CD4-positive, CD25-positive, alpha-beta regulatory T cell (primary cell): ENCODE results near the gene MED9. TPM values are rescaled to one million over a fixed set of nuclear protein-coding genes. Genes with fewer than 3 reads are reported as not detected.
"Not testable (repeated sequence)": the region's sequence is repeated elsewhere in the genome, so short reads cannot be mapped to it uniquely, and the experiment has no call there.

Experiments
- ATAC-seq, 2 donors: fragments of 150-1000 bp; cut with Tn5 transposase; one replicate each; pipeline ENCODE4 v1.10.0; 2021; ENCODE audit warnings: low read depth in 2 of 2, moderate number of reproducible peaks in 2 of 2, moderate library complexity in 1 of 2
- DNase-seq, 3 donors: peaks; one replicate each; pipeline versions ENCODE4 v3.0.0 to v3.0.0-alpha.2; 2012 to 2022; ENCODE audit warnings: mixed read lengths in 1 of 3
- H3K27ac ChIP-seq: one replicate; pipeline ENCODE4 v1.7.0; 2013; ENCODE audit warnings: mild to moderate bottlenecking, low read length; ENCODE audit not compliant: insufficient read depth, poor library complexity, severe bottlenecking
- H3K27me3 ChIP-seq: one replicate; pipeline ENCODE4 v1.7.0; 2013; ENCODE audit warnings: low read length; ENCODE audit not compliant: control insufficient read depth, insufficient read depth
- H3K36me3 ChIP-seq: one replicate; pipeline ENCODE4 v1.7.0; 2013; ENCODE audit warnings: mild to moderate bottlenecking, low read length, moderate library complexity; ENCODE audit not compliant: control insufficient read depth, insufficient read depth
- H3K4me1 ChIP-seq: 2 replicates; pipeline ENCODE4 v1.7.0; 2013; ENCODE audit warnings: mild to moderate bottlenecking, low read length; ENCODE audit not compliant: insufficient read depth, control insufficient read depth, poor library complexity, severe bottlenecking
- H3K4me3 ChIP-seq: one replicate; pipeline ENCODE4 v1.7.0; 2013; ENCODE audit warnings: low read depth, mild to moderate bottlenecking, low read length, moderate library complexity
- H3K9me3 ChIP-seq, 2 experiments: 1 replicate in 1 of 2; 2 replicates in 1 of 2; pipeline ENCODE4 v1.7.0; 2013; ENCODE audit warnings: low read length in 2 of 2, mild to moderate bottlenecking in 1 of 2, moderate library complexity in 1 of 2; ENCODE audit not compliant: control insufficient read depth in 2 of 2
- H3K27ac Mint-ChIP-seq, 3 donors: one replicate each; pipeline ENCODE4 v1.8.0; 2020 to 2022; ENCODE audit warnings: mild to moderate bottlenecking in 3 of 3, mixed read lengths in 3 of 3, moderate library complexity in 2 of 3
- H3K27me3 Mint-ChIP-seq: one replicate; pipeline ENCODE4 v1.8.0; 2022; ENCODE audit warnings: mild to moderate bottlenecking, mixed read lengths
- H3K36me3 Mint-ChIP-seq: one replicate; pipeline ENCODE4 v1.8.0; 2020; ENCODE audit warnings: mixed read lengths
- H3K4me1 Mint-ChIP-seq, 4 donors: one replicate each; pipeline ENCODE4 v1.8.0; 2020 to 2022; ENCODE audit warnings: mixed read lengths in 4 of 4, mild to moderate bottlenecking in 1 of 4
- H3K4me3 Mint-ChIP-seq, 4 donors: one replicate each; pipeline ENCODE4 v1.8.0; 2020 to 2022; ENCODE audit warnings: mild to moderate bottlenecking in 4 of 4, mixed read lengths in 4 of 4, moderate library complexity in 3 of 4
- H3K9me3 Mint-ChIP-seq, 7 donors: one replicate each; pipeline ENCODE4 v1.8.0; 2020 to 2022; ENCODE audit warnings: mixed read lengths in 7 of 7, mild to moderate bottlenecking in 3 of 7, moderate library complexity in 2 of 7
- polyA plus RNA-seq, 4 donors: library from polyadenylated mRNA; unstranded; fragments of 300-500 nt; fragmentation: Illumina TruSeq; gene quantifications; one replicate each; pipeline ENCODE4 v1.2.3, GENCODE V29; 2021
- total RNA-seq: library from RNA; stranded (reverse); gene quantifications from one replicate; pipeline ENCODE4 v1.2.3, GENCODE V29; 2022

The MED9 gene
- total and polyA plus RNA-seq, 5 donors from 2014 or later, result 13.7 to 21.6 (median 16.1) TPM

- peaks cover 33% of the 10 kb centered on the region for H3K4me1 ChIP-seq
- ATAC-seq (no peak), DNase-seq (no peak)
- peak overlapping the region; percentile 24 to 87 (median 75) for H3K27ac Mint-ChIP-seq
- peaks cover 6% of the 10 kb centered on the region for H3K27me3 Mint-ChIP-seq
- H3K27me3 ChIP-seq, result no peaks in the 10 kb centered on the region
- H3K36me3 ChIP-seq, result no peaks in the 10 kb centered on the region
- H3K27ac ChIP-seq, result no peak overlapping the region
- peak overlapping the region; percentile 9 to 72 (median 48) for H3K4me3 Mint-ChIP-seq
- H3K36me3 Mint-ChIP-seq, result peaks cover 26% of the 10 kb centered on the region
- H3K9me3 ChIP-seq, result no peaks in the 10 kb centered on the region
- H3K4me3 ChIP-seq, result no peak overlapping the region
- H3K9me3 Mint-ChIP-seq, result no peaks in the 10 kb centered on the region
- peaks cover 17 to 71% (median 51%) of the 10 kb centered on the region in 4 donors for H3K4me1 Mint-ChIP-seq
These were observed 3.9 kb downstream of the MED9 start for GRCh38 chr17:17480593-17481148.

GRCh38 chr17:17481860-17482259, 5.1 kb downstream of the MED9 start:
- Histone ChIP-seq H3K4me1 (peaks cover 33% of the 10 kb centered on the region), H3K36me3 (no peaks in the 10 kb centered on the region), H3K9me3 (no peaks in the 10 kb centered on the region), H3K27me3 (no peaks in the 10 kb centered on the region), H3K4me3 (no peak overlapping the region), H3K27ac (no peak overlapping the region)
- H3K27me3 Mint-ChIP-seq, result peaks cover 5% of the 10 kb centered on the region
- DNase-seq (no peak), ATAC-seq (no peak)
- peak overlapping the region in 2 of 3 donors; percentile 24 to 37 for H3K27ac Mint-ChIP-seq
- H3K9me3 Mint-ChIP-seq, result no peaks in the 10 kb centered on the region
- H3K4me3 Mint-ChIP-seq, result peak overlapping the region in 3 of 4 donors; percentile 6 to 38 (median 22)
- peaks cover 17 to 64% (median 51%) of the 10 kb centered on the region in 4 donors for H3K4me1 Mint-ChIP-seq
- peaks cover 30% of the 10 kb centered on the region for H3K36me3 Mint-ChIP-seq

- Histone ChIP-seq H3K27ac (no peak overlapping the region), H3K9me3 (no peaks in the 10 kb centered on the region), H3K36me3 (peaks cover 8% of the 10 kb centered on the region), H3K4me1 (peaks cover 15% of the 10 kb centered on the region), H3K4me3 (no peak overlapping the region), H3K27me3 (no peaks in the 10 kb centered on the region)
- ATAC-seq (no peak), DNase-seq (no peak)
- Mint-ChIP-seq H3K36me3 (peaks cover 40% of the 10 kb centered on the region), H3K27ac (peak overlapping the region in 2 of 3 donors; percentile 5 to 78), H3K9me3 (no peaks in the 10 kb centered on the region), H3K27me3 (no peaks in the 10 kb centered on the region), H3K4me1 (peaks cover 8 to 51% (median 43%) of the 10 kb centered on the region in 4 donors), H3K4me3 (no peak overlapping the region)
These were observed 7.7 kb downstream of the MED9 start for GRCh38 chr17:17484451-17484899.

- H3K27me3 Mint-ChIP-seq, result no peaks in the 10 kb centered on the region
- peaks cover 39% of the 10 kb centered on the region for H3K36me3 Mint-ChIP-seq
- peaks cover 8 to 51% (median 38%) of the 10 kb centered on the region in 4 donors for H3K4me1 Mint-ChIP-seq
These were observed 8.6 kb downstream of the MED9 start for GRCh38 chr17:17485420-17485819.

GRCh38 chr17:17486416-17486815, 9.6 kb downstream of the MED9 start:
- not testable (repeated sequence) for H3K27me3 Mint-ChIP-seq, H3K9me3 Mint-ChIP-seq, H3K4me1 ChIP-seq, H3K9me3 ChIP-seq, H3K4me3 Mint-ChIP-seq, DNase-seq, ATAC-seq, H3K27ac ChIP-seq, H3K27ac Mint-ChIP-seq, H3K4me3 ChIP-seq, H3K27me3 ChIP-seq
- H3K36me3 ChIP-seq, result peaks cover 10% of the 10 kb centered on the region
- Mint-ChIP-seq H3K36me3 (peaks cover 39% of the 10 kb centered on the region), H3K4me1 (peaks cover 8 to 42% (median 29%) of the 10 kb centered on the region in 4 donors)

More at GRCh38 chr17:17485420-17485819, 8.6 kb downstream of the MED9 start:
- DNase-seq (no peak), ATAC-seq (no peak)
- Mint-ChIP-seq H3K27ac (peak overlapping the region in 1 of 3 donors; percentile 28), H3K9me3 (no peaks in the 10 kb centered on the region), H3K4me3 (no peak overlapping the region)
- Histone ChIP-seq H3K4me1 (peaks cover 11% of the 10 kb centered on the region), H3K4me3 (no peak overlapping the region), H3K27me3 (no peaks in the 10 kb centered on the region), H3K27ac (no peak overlapping the region), H3K9me3 (no peaks in the 10 kb centered on the region), H3K36me3 (peaks cover 9% of the 10 kb centered on the region)

GRCh38 chr17:17487998-17488397, 11.2 kb downstream of the MED9 start:
- Histone ChIP-seq H3K9me3 (no peaks in the 10 kb centered on the region), H3K27me3 (no peaks in the 10 kb centered on the region), H3K4me3 (no peak overlapping the region), H3K27ac (no peak overlapping the region), H3K4me1 (peaks cover 7% of the 10 kb centered on the region), H3K36me3 (peaks cover 19% of the 10 kb centered on the region)
- peaks cover 43% of the 10 kb centered on the region for H3K36me3 Mint-ChIP-seq
- peak overlapping the region in 2 of 4 donors; percentile 13 to 23 for H3K4me3 Mint-ChIP-seq
- no peaks in the 10 kb centered on the region for H3K9me3 Mint-ChIP-seq
- H3K27ac Mint-ChIP-seq, result no peak overlapping the region
- peaks cover 1% of the 10 kb centered on the region for H3K27me3 Mint-ChIP-seq
- ATAC-seq (no peak), DNase-seq (no peak)
- H3K4me1 Mint-ChIP-seq, result peaks cover 0 to 27% (median 14%) of the 10 kb centered on the region in 4 donors

GRCh38 chr17:17491031-17491471, 14.3 kb downstream of the MED9 start:
- Mint-ChIP-seq H3K4me3 (peak overlapping the region in 1 of 4 donors; percentile 38), H3K9me3 (no peaks in the 10 kb centered on the region), H3K27ac (no peak overlapping the region), H3K27me3 (peaks cover 11% of the 10 kb centered on the region), H3K36me3 (peaks cover 34% of the 10 kb centered on the region), H3K4me1 (peaks cover 0 to 23% (median 10%) of the 10 kb centered on the region in 4 donors)
- Histone ChIP-seq H3K9me3 (no peaks in the 10 kb centered on the region), H3K27me3 (peaks cover 2% of the 10 kb centered on the region), H3K36me3 (peaks cover 19% of the 10 kb centered on the region), H3K27ac (no peak overlapping the region), H3K4me1 (peaks cover 15% of the 10 kb centered on the region), H3K4me3 (no peak overlapping the region)
- no peak for DNase-seq
- ATAC-seq, result no peak

- ATAC-seq (no peak), DNase-seq (no peak)
- Mint-ChIP-seq H3K4me3 (peak overlapping the region in 1 of 4 donors; percentile 38), H3K36me3 (peaks cover 34% of the 10 kb centered on the region), H3K4me1 (peaks cover 0 to 23% (median 10%) of the 10 kb centered on the region in 4 donors), H3K27me3 (peaks cover 11% of the 10 kb centered on the region), H3K9me3 (no peaks in the 10 kb centered on the region), H3K27ac (no peak overlapping the region)
- Histone ChIP-seq H3K4me3 (no peak overlapping the region), H3K9me3 (no peaks in the 10 kb centered on the region), H3K4me1 (peaks cover 19% of the 10 kb centered on the region), H3K27me3 (peaks cover 2% of the 10 kb centered on the region), H3K27ac (no peak overlapping the region), H3K36me3 (peaks cover 19% of the 10 kb centered on the region)
These were observed 14.8 kb downstream of the MED9 start for GRCh38 chr17:17491546-17491988.
